IPS-NIHi11 (cell line): ENCODE results near the gene AQR.
"Not testable (repeated sequence)": the region's sequence is repeated elsewhere in the genome, so short reads cannot be mapped to it uniquely, and the experiment has no call there.

Source experiments
- DNase-seq: peaks from one replicate; pipeline ENCODE4 v3.0.0; 2012; ENCODE audit warnings: mixed read lengths, low spot score

AQR gene

GRCh38 chr15:34952481-34952880, 17.1 kb downstream of the AQR start:
- DNase-seq, result no peak

GRCh38 chr15:34951993-34952392, 17.5 kb downstream of the AQR start:
- DNase-seq, result no peak

GRCh38 chr15:34944936-34945335, 24.6 kb downstream of the AQR start:
- no peak for DNase-seq

- no peak for DNase-seq
Measured at GRCh38 chr15:34943711-34944110, 25.8 kb downstream of the AQR start.

GRCh38 chr15:34943264-34943663, 26.3 kb downstream of the AQR start:
- not testable (repeated sequence) for DNase-seq

- no peak for DNase-seq
Measured at GRCh38 chr15:34942363-34942762, 27.2 kb downstream of the AQR start.

GRCh38 chr15:34941831-34942230, 27.7 kb downstream of the AQR start:
- DNase-seq, result no peak

GRCh38 chr15:34941185-34941698, 28.3 kb downstream of the AQR start:
- DNase-seq, result no peak

GRCh38 chr15:34933432-34933975, 36.0 kb downstream of the AQR start:
- no peak for DNase-seq

GRCh38 chr15:34928349-34928748, 41.2 kb downstream of the AQR start:
- not testable (repeated sequence) for DNase-seq

- DNase-seq, result no peak
Measured at GRCh38 chr15:34927726-34928125, 41.8 kb downstream of the AQR start.

GRCh38 chr15:34914317-34914716, 55.2 kb downstream of the AQR start:
- DNase-seq, result no peak

- no peak for DNase-seq
Measured at GRCh38 chr15:34905047-34905446, 64.5 kb downstream of the AQR start.

- no peak for DNase-seq
Measured at GRCh38 chr15:34904527-34904926, 65.0 kb downstream of the AQR start.

- DNase-seq, result no peak
Measured at GRCh38 chr15:34900748-34901147, 68.8 kb downstream of the AQR start.

GRCh38 chr15:34896183-34896582, 73.4 kb downstream of the AQR start:
- DNase-seq, result no peak

GRCh38 chr15:34893967-34894366, 75.6 kb downstream of the AQR start:
- DNase-seq, result no peak

GRCh38 chr15:34892963-34893591, 76.5 kb downstream of the AQR start:
- DNase-seq, result no peak

GRCh38 chr15:34890424-34890823, 79.1 kb downstream of the AQR start:
- DNase-seq, result no peak

GRCh38 chr15:34889476-34889875, 80.1 kb downstream of the AQR start:
- DNase-seq, result no peak

GRCh38 chr15:34886134-34886533, 83.4 kb downstream of the AQR start:
- no peak for DNase-seq

- no peak for DNase-seq
Measured at GRCh38 chr15:34883633-34884032, 85.9 kb downstream of the AQR start.

GRCh38 chr15:34883042-34883441, 86.5 kb downstream of the AQR start:
- no peak for DNase-seq

GRCh38 chr15:34879107-34879506, 90.4 kb downstream of the AQR start:
- no peak for DNase-seq
